ENCODE results near the gene MORN2.

MORN2 gene

GRCh38 chr2:38866773-38867443, 8.9 kb upstream of the MORN2 start:
- Histone ChIP-seq H3K4me2 (ENCODE audit: low read depth, low read length, poor library complexity, severe bottlenecking) (no peak overlapping the region), H3K27me3 (ENCODE audit: insufficient read depth, low read length, poor library complexity, severe bottlenecking) (no peaks in the 10 kb centered on the region), H2AFZ (ENCODE audit: low read length) (no peak overlapping the region), H3K9me2 (replicated peaks; ENCODE audit: low read depth, low read length) (no peaks in the 10 kb centered on the region), H3K9me3 (ENCODE audit: insufficient read depth, low read depth, low read length) (no peaks in the 10 kb centered on the region; the same call in 1 of the 2 replicates), H3K4me3 (ENCODE audit: low read length, poor library complexity, severe bottlenecking) (no peak overlapping the region), H3K79me2 (ENCODE audit: insufficient read depth, low read length) (no peaks in the 10 kb centered on the region), H3K36me3 (ENCODE audit: insufficient read depth, low read length) (peaks cover 14% of the 10 kb centered on the region; the same call in 1 of the 2 replicates), H4K20me1 (ENCODE audit: insufficient read depth, low read length, poor library complexity, severe bottlenecking) (no peaks in the 10 kb centered on the region), H3F3A (ENCODE audit: low read depth) (no peaks in the 10 kb centered on the region), H3K9ac (ENCODE audit: low read depth, low read length, poor library complexity, severe bottlenecking) (no peak overlapping the region), H3K4me1 (ENCODE audit: insufficient read depth, low read length, poor library complexity, severe bottlenecking) (no peaks in the 10 kb centered on the region)
- TF ChIP-seq, protein P1, sequence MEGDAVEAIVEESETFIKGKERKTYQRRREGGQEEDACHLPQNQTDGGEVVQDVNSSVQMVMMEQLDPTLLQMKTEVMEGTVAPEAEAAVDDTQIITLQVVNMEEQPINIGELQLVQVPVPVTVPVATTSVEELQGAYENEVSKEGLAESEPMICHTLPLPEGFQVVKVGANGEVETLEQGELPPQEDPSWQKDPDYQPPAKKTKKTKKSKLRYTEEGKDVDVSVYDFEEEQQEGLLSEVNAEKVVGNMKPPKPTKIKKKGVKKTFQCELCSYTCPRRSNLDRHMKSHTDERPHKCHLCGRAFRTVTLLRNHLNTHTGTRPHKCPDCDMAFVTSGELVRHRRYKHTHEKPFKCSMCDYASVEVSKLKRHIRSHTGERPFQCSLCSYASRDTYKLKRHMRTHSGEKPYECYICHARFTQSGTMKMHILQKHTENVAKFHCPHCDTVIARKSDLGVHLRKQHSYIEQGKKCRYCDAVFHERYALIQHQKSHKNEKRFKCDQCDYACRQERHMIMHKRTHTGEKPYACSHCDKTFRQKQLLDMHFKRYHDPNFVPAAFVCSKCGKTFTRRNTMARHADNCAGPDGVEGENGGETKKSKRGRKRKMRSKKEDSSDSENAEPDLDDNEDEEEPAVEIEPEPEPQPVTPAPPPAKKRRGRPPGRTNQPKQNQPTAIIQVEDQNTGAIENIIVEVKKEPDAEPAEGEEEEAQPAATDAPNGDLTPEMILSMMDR (conservative IDR thresholded peaks at IDR 0.05; ENCODE audit: low read length), result no peak

DNA sequence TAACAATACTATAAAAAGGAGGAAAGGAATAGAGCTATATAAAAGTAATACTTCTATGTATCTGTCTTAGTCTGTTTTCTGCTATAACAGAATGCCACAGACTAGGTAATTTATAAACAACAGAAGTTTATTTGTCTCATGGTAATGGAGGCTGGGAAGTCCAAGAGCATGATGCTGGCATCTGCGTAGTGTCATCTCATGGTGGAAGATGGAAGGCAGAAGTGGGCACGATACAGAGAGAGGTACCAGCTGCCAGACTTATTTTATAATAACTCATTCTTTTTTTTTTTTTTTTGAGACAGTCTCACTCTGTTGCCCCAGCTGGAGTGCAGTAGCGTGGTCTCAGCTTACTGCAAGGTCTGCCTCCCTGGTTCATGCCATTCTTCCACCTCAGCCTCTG, 4.3 kb upstream of the MORN2 start:
- Histone ChIP-seq H3K4me1 (ENCODE audit: insufficient read depth, low read length, poor library complexity, severe bottlenecking) (peaks cover 7% of the 10 kb centered on the region), H3K4me3 (ENCODE audit: low read length, poor library complexity, severe bottlenecking) (no peak overlapping the region), H3K4me2 (ENCODE audit: low read depth, low read length, poor library complexity, severe bottlenecking) (no peak overlapping the region), H2AFZ (ENCODE audit: low read length) (no peak overlapping the region), H3K79me2 (ENCODE audit: insufficient read depth, low read length) (peaks cover 8% of the 10 kb centered on the region; the same call in 1 of the 2 replicates), H3K9ac (ENCODE audit: low read depth, low read length, poor library complexity, severe bottlenecking) (no peak overlapping the region), H3K36me3 (ENCODE audit: insufficient read depth, low read length) (no peaks in the 10 kb centered on the region; the same call in 1 of the 2 replicates), H3K9me3 (ENCODE audit: insufficient read depth, low read depth, low read length) (no peaks in the 10 kb centered on the region; the same call in 1 of the 2 replicates), H3K27me3 (ENCODE audit: insufficient read depth, low read length, poor library complexity, severe bottlenecking) (no peaks in the 10 kb centered on the region), H3K9me2 (replicated peaks; ENCODE audit: low read depth, low read length) (no peaks in the 10 kb centered on the region), H4K20me1 (ENCODE audit: insufficient read depth, low read length, poor library complexity, severe bottlenecking) (no peaks in the 10 kb centered on the region), H3F3A (ENCODE audit: low read depth) (no peaks in the 10 kb centered on the region)
- TF ChIP-seq, protein P1 (conservative IDR thresholded peaks at IDR 0.05; ENCODE audit: low read length), result no peak
- no peak for TF ChIP-seq EZH2phosphoT487 (IDR thresholded peaks at IDR 0.05; ENCODE audit: borderline replicate concordance)

GRCh38 chr2:38873763-38874162, 2.0 kb upstream of the MORN2 start:
- Histone ChIP-seq H3K4me1 (ENCODE audit: insufficient read depth, low read length, poor library complexity, severe bottlenecking) (peaks cover 7% of the 10 kb centered on the region), H2AFZ (ENCODE audit: low read length) (no peak overlapping the region), H3K9ac (ENCODE audit: low read depth, low read length, poor library complexity, severe bottlenecking) (no peak overlapping the region), H3K9me3 (ENCODE audit: insufficient read depth, low read depth, low read length) (no peaks in the 10 kb centered on the region; the same call in 1 of the 2 replicates), H3K79me2 (ENCODE audit: insufficient read depth, low read length) (peaks cover 8% of the 10 kb centered on the region; the same call in 1 of the 2 replicates), H3K4me2 (ENCODE audit: low read depth, low read length, poor library complexity, severe bottlenecking) (no peak overlapping the region), H3K36me3 (ENCODE audit: insufficient read depth, low read length) (no peaks in the 10 kb centered on the region), H3K4me3 (ENCODE audit: low read length, poor library complexity, severe bottlenecking) (no peak overlapping the region), H3F3A (ENCODE audit: low read depth) (no peaks in the 10 kb centered on the region), H4K20me1 (ENCODE audit: insufficient read depth, low read length, poor library complexity, severe bottlenecking) (no peaks in the 10 kb centered on the region), H3K27me3 (ENCODE audit: insufficient read depth, low read length, poor library complexity, severe bottlenecking) (no peaks in the 10 kb centered on the region), H3K9me2 (replicated peaks; ENCODE audit: low read depth, low read length) (no peaks in the 10 kb centered on the region)
- TF ChIP-seq, protein P1 (conservative IDR thresholded peaks at IDR 0.05; ENCODE audit: low read length), result no peak
- TF ChIP-seq EZH2phosphoT487 (IDR thresholded peaks at IDR 0.05; ENCODE audit: borderline replicate concordance), result no peak

Data from Loucy (cell line).